Ovary (tissue), 9 donors: ENCODE results near the gene SCARF2. TPM values are rescaled to one million over a fixed set of nuclear protein-coding genes. Genes with fewer than 3 reads are reported as not detected.
"Not testable (repeated sequence)": the region's sequence is repeated elsewhere in the genome, so short reads cannot be mapped to it uniquely, and the experiment has no call there.

Source experiments
- DNase-seq, 5 donors: peaks; one replicate each; pipeline ENCODE4 v3.0.0-alpha.2; 2019 to 2020
- H3K27ac ChIP-seq, 2 donors: fragments of 200-600 bp; one replicate each; pipeline versions ENCODE4 v1.5.1 to v1.8.0; 2019 to 2022
- H3K27me3 ChIP-seq: fragments of 200-600 bp; one replicate; pipeline ENCODE4 v1.8.0; 2022
- H3K36me3 ChIP-seq: fragments of 200-600 bp; sonication (generic); one replicate; pipeline ENCODE4 v1.5.1; 2019
- H3K4me1 ChIP-seq: one replicate; pipeline ENCODE4 v1.8.1; 2013; ENCODE audit warnings: mild to moderate bottlenecking, moderate library complexity; ENCODE audit not compliant: insufficient read depth
- H3K4me3 ChIP-seq: fragments of 200-600 bp; sonication (generic); one replicate; pipeline ENCODE4 v1.5.1; 2017
- H3K9me3 ChIP-seq, 2 donors: fragments of 200-600 bp in 1 of 2; sonication (generic) in 1 of 2; one replicate each; pipeline versions ENCODE4 v1.5.1 to v1.8.1; 2013 to 2019; ENCODE audit warnings: mild to moderate bottlenecking in 1 of 2, moderate library complexity in 1 of 2
- CTCF ChIP-seq, 3 donors: fragments of 450-650 bp in 2 of 3; fragments of 200-600 bp in 1 of 3; IDR thresholded peaks; one replicate each; pipeline versions ENCODE4 v1.5.1 to v1.8.0; 2016 to 2022; ENCODE audit warnings: antibody characterized with exemption in 3 of 3, mild to moderate bottlenecking in 1 of 3
- EP300 ChIP-seq: sonication (generic); formaldehyde crosslinking; IDR thresholded peaks from one replicate; pipeline ENCODE4 v1.6.1; 2017; ENCODE audit warnings: antibody characterized with exemption
- POLR2A ChIP-seq: fragments of 450-650 bp; IDR thresholded peaks from one replicate; pipeline ENCODE4 v1.6.1; 2017; ENCODE audit warnings: antibody characterized with exemption, mild to moderate bottlenecking, moderate library complexity
- WGBS, 3 donors: extraction: QIAGEN DNeasy Blood & Tissue Kit in 1 of 3; methylation state at CpG; one replicate each; pipeline versions ENCODE4 v1.1.5 to v1.1.7; 2013 to 2017; 5-methylcytosine and 5-hydroxymethylcytosine counted together
- intact Hi-C, 4 donors: fragments of 100-400 bp; cut with DNase I; formaldehyde crosslinking; loops; one replicate each; pipeline versions ENCODE4 v1.11.0 to v1.15.1; 2022 to 2023
- polyA plus RNA-seq, 2 donors: library from polyadenylated mRNA; stranded (reverse); fragments of 200-250 nt in 1 of 2; fragments of 350-450 nt in 1 of 2; fragmentation: Illumina TruSeq in 1 of 2; extraction: RNeasy Lipid Tissue Mini Kit (QIAGEN cat#74804) in 1 of 2; gene quantifications; one replicate each; pipeline ENCODE4 v1.2.3, GENCODE V29; 2013 to 2014
- total RNA-seq, 7 donors: library from RNA; depleted of rRNA in 2 of 7; stranded (reverse); fragments of >200 nt in 2 of 7; fragmentation: NEBNext Ultra II Directional in 3 of 7; extraction: Animal tissue kit (Norgen Biotek cat#: 25700) in 3 of 7; gene quantifications; one replicate each; pipeline versions ENCODE4 v1.1.0 to v1.2.4, GENCODE V29; 2016 to 2023
- donor health status: DM: no; HTN: no; CAD: no; lungs with moderate emphysema.
- donor health status: DM: no; HTN: no; CAD: no.
- donor health status: Bipolar disorder and iron deficiency.
- donor health status: DM: yes; HTN: yes; CAD: no.
- donor health status: DM: no; HTN: no; CAD: no.
- donor health status: DM: yes; HTN: yes; CAD: no.

Gene SCARF2
- total and polyA plus RNA-seq, 9 donors = 2.1 to 44.6 (median 19.9) TPM

DNA sequence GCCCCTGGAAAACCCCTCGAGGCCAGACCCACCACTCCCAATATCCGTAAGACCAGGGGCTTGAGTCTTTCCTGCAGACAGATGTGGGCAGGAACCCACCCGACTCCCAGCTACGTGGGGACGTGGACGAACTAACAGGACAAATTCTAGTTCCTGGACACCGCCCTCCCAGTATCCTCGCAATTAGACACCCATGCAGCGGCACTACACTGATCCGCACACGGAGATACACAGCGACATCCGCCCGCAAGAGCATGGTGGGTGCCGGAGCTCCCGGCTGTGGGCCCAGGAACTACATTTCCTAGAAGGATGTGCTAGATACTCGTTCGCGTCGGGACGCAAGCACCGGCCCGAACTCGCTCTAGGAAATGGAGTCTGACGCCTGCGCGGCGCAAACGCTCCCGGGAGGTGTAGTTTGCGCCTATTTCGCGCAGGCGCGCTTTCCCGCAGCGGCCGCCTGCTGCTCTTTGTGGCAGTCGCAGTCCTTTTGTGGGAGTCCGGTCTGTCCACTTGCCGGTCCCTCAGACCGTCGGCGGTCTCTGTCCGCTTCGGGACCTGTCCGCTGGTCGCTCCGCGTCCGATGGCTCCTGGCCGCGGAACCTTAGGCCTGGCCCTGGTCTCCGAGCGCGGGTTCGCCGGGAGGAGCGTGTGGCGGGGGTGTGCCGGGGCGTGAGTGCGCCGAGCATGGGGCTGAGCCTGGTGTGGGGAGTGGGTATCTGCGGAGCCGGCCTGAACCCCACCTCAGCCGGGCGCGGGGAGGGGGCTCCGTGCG lies 43.7 kb downstream of the SCARF2 start, which contains the start of gene ZNF74:
ZNF74 (plus strand) TSS at position 447 of the 772 bp plus-strand sequence. CDS start 478 bp downstream, outside the sequence.
- Histone ChIP-seq H3K36me3 (no peaks in the 10 kb centered on the region), H3K4me1 (peaks cover 8% of the 10 kb centered on the region), H3K27me3 (no peaks in the 10 kb centered on the region), H3K9me3 (no peaks in the 10 kb centered on the region), H3K4me3 (peak within 1 kb of the TSS; percentile 93), H3K27ac (peak within 1 kb of the TSS; percentile 22 to 58)
- intact Hi-C loops = no loop called here
- WGBS, 3 donors = 0 to 2% (median 1%) methylated on average over 41 to 71 of the region's 71 CpGs
- TF ChIP-seq POLR2A = peak; percentile 46
- no peak for TF ChIP-seq EP300
- peak; percentile 83 to 91 (median 86) for DNase-seq

DNA sequence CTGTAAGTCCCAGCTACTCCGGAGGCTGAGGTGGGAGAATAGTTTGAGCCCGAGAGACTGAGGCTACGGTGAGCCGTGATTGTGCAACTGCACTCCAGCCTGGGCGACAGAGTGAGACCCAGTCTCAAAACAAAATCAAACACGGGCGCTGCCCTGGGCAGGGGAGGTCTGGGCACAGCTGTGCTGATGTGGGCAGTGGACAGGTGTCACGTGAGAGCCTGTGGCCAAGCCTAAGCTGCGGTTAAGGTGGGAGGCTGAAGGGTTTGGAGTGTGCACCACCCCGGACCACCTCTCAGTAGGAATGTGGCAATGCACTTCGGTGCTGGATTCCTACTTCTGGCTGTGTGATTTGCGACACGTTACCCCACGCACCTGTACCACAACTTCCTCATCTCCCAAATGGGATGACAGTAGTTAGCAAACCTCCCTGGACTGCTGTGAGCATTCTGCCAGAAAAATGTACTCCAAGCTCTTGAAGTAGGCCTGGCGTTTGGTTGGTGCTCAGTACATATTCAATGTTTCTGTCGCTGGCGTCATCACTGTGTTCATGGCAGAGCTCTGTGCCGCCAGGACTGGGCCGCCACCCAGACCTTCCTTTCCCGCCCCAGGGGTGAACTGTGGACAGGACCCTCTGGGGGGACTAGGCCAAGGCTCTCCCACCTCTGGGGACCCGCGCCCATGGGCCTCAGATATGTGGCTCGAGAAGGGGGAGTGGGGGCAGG lies 44.5 kb downstream of the SCARF2 start:
- Histone ChIP-seq H3K4me3 (peak overlapping the region; percentile 93), H3K9me3 (no peaks in the 10 kb centered on the region), H3K27ac (no peak overlapping the region), H3K36me3 (no peaks in the 10 kb centered on the region), H3K4me1 (peaks cover 8% of the 10 kb centered on the region), H3K27me3 (no peaks in the 10 kb centered on the region)
- WGBS, 3 donors = 93 to 96% (median 94%) methylated on average over 21 to 23 of the region's 23 CpGs
- DNase-seq = peak in 2 of 5 donors; percentile 41 to 54
- intact Hi-C loops = no loop called here
- TF ChIP-seq POLR2A = no peak
- TF ChIP-seq CTCF (IDR thresholded peaks at IDR 0.05) = no peak
- TF ChIP-seq EP300 = no peak

GRCh38 chr22:20392365-20392881 lies 45.2 kb downstream of the SCARF2 start:
- intact Hi-C loops, H3K36me3 ChIP-seq, H3K9me3 ChIP-seq, H3K4me1 ChIP-seq, H3K27ac ChIP-seq, H3K27me3 ChIP-seq, H3K4me3 ChIP-seq: not testable (repeated sequence)
- peak in 2 of 5 donors; percentile 42 to 44 for DNase-seq
- WGBS, 3 donors = 96 to 98% (median 98%) methylated on average over 51 to 53 of the region's 53 CpGs

DNA sequence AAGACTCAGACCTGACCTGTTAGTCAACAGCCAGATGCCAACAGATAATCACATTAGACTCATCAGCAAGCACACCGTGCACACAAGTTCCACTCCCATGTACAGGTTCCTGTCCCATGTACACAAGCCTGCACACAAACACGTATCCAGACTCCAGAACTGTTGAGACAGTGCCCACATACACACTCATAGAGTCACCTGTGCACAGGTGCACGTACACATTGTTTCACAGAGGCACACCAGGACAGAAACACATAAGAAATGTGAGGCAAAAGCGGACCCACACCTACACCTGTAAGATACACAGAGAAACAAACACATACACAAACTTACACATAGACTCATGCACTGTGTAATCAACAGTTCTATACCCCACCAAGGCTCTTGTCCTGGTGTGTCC lies 46.4 kb downstream of the SCARF2 start:
- TF ChIP-seq EP300 = no peak
- TF ChIP-seq POLR2A = no peak
- no peak for TF ChIP-seq CTCF (IDR thresholded peaks at IDR 0.05)
- WGBS, 3 donors = 81 to 85% (median 82%) methylated on average over 4 of the region's 4 CpGs
- Histone ChIP-seq H3K36me3 (no peaks in the 10 kb centered on the region), H3K27me3 (no peaks in the 10 kb centered on the region), H3K4me3 (no peak overlapping the region), H3K4me1 (peaks cover 8% of the 10 kb centered on the region), H3K9me3 (no peaks in the 10 kb centered on the region), H3K27ac (no peak overlapping the region)
- intact Hi-C loops = no loop called here
- DNase-seq = no peak

- Histone ChIP-seq H3K4me1 (peaks cover 8% of the 10 kb centered on the region), H3K27me3 (no peaks in the 10 kb centered on the region), H3K4me3 (no peak overlapping the region), H3K9me3 (no peaks in the 10 kb centered on the region), H3K36me3 (no peaks in the 10 kb centered on the region), H3K27ac (no peak overlapping the region)
- 79 to 89% (median 88%) methylated on average over 5 of the region's 5 CpGs for WGBS, 3 donors
- TF ChIP-seq EP300 (no peak), POLR2A (no peak), CTCF (IDR thresholded peaks at IDR 0.05) (no peak)
- no peak for DNase-seq
- intact Hi-C loops = no loop called here
These were observed 47.2 kb downstream of the SCARF2 start for GRCh38 chr22:20390394-20390907.
